Fibroblast of upper back skin (primary cell): ENCODE data around the gene MLH3.

Experiments used
- DNase-seq: peaks from one replicate; pipeline ENCODE4 v3.0.0-alpha.2; 2013

Gene MLH3

GRCh38 chr14:75064205-75064567 lies 12.9 kb upstream of the MLH3 start:
- DNase-seq: no peak

- peak; percentile 87 for DNase-seq
These were observed 12.4 kb upstream of the MLH3 start, which contains the start of gene ACYP1 for GRCh38 chr14:75063491-75064204. ACYP1 (minus strand) TSS chr14:75064024; CDS start chr14:75063553, 471 bp downstream.

GRCh38 chr14:75063013-75063412 lies 11.7 kb upstream of the MLH3 start:
- no peak for DNase-seq

- no peak for DNase-seq
These were observed 9.2 kb upstream of the MLH3 start for GRCh38 chr14:75060420-75060819.

- DNase-seq: peak; percentile 65
These were observed 8.4 kb upstream of the MLH3 start for GRCh38 chr14:75059642-75060041.

GRCh38 chr14:75054421-75054820 lies 3.2 kb upstream of the MLH3 start:
- no peak for DNase-seq

GRCh38 chr14:75053396-75054291 lies 2.4 kb upstream of the MLH3 start:
- DNase-seq: peak; percentile 30

- no peak for DNase-seq
These were observed 261 bp upstream of the MLH3 start for GRCh38 chr14:75051556-75051899.

GRCh38 chr14:75049731-75050201 lies 1.5 kb downstream of the MLH3 start:
- DNase-seq: no peak

- DNase-seq: no peak
These were observed 2.1 kb downstream of the MLH3 start for GRCh38 chr14:75049136-75049535.

GRCh38 chr14:75048101-75048500 lies 3.2 kb downstream of the MLH3 start:
- no peak for DNase-seq

GRCh38 chr14:75047506-75047905 lies 3.8 kb downstream of the MLH3 start:
- no peak for DNase-seq

GRCh38 chr14:75046899-75047298 lies 4.4 kb downstream of the MLH3 start:
- no peak for DNase-seq

- no peak for DNase-seq
These were observed 5.0 kb downstream of the MLH3 start for GRCh38 chr14:75046275-75046674.

GRCh38 chr14:75044752-75045151 lies 6.5 kb downstream of the MLH3 start:
- no peak for DNase-seq

GRCh38 chr14:75044322-75044721 lies 6.9 kb downstream of the MLH3 start:
- peak; percentile 85 for DNase-seq

- peak; percentile 29 for DNase-seq
These were observed 9.2 kb downstream of the MLH3 start for GRCh38 chr14:75042035-75042434.

GRCh38 chr14:75041613-75042012 lies 9.7 kb downstream of the MLH3 start:
- DNase-seq: no peak

- DNase-seq: no peak
These were observed 10.3 kb downstream of the MLH3 start for GRCh38 chr14:75040959-75041358.

GRCh38 chr14:75040507-75040906 lies 10.8 kb downstream of the MLH3 start:
- no peak for DNase-seq

- DNase-seq: no peak
These were observed 18.3 kb downstream of the MLH3 start for GRCh38 chr14:75032939-75033338.

GRCh38 chr14:75030147-75030546 lies 21.1 kb downstream of the MLH3 start:
- DNase-seq: no peak

GRCh38 chr14:75025876-75026275 lies 25.4 kb downstream of the MLH3 start:
- DNase-seq: no peak

- no peak for DNase-seq
These were observed 26.2 kb downstream of the MLH3 start for GRCh38 chr14:75025082-75025481.
